Measurements from ENCODE around the gene ZDHHC11B. TPM values are rescaled to one million over a fixed set of nuclear protein-coding genes. Genes with fewer than 3 reads are reported as not detected.
"Not testable (repeated sequence)": the region's sequence is repeated elsewhere in the genome, so short reads cannot be mapped to it uniquely, and the experiment has no call there.

The ZDHHC11B gene
- polyA plus RNA-seq, 2 donors = 2.6 to 5.2 TPM

- not testable (repeated sequence) for H3K36me3 ChIP-seq (ENCODE audit: control insufficient read depth in 2 of 2, insufficient read depth in 2 of 2, low read length in 1 of 2); H3K4me3 ChIP-seq (ENCODE audit: low read depth in 1 of 2, low read length in 2 of 2); H3K4me1 ChIP-seq (ENCODE audit: control insufficient read depth in 2 of 2, insufficient read depth in 2 of 2, low read length in 1 of 2); H3K9me3 ChIP-seq (ENCODE audit: control insufficient read depth in 2 of 2, insufficient read depth in 1 of 2, low read depth in 1 of 2, low read length in 1 of 2); H3K27ac ChIP-seq (ENCODE audit: low read depth in 2 of 2, low read length in 1 of 2); H3K27me3 ChIP-seq (ENCODE audit: control insufficient read depth in 1 of 2, insufficient read depth in 2 of 2, low read length in 2 of 2)
- 89 to 95% methylated on average over 4 to 6 of the region's 6 CpGs for WGBS, 2 donors
These were observed 3.3 kb upstream of the ZDHHC11B start for GRCh38 chr5:787857-788233.

DNA sequence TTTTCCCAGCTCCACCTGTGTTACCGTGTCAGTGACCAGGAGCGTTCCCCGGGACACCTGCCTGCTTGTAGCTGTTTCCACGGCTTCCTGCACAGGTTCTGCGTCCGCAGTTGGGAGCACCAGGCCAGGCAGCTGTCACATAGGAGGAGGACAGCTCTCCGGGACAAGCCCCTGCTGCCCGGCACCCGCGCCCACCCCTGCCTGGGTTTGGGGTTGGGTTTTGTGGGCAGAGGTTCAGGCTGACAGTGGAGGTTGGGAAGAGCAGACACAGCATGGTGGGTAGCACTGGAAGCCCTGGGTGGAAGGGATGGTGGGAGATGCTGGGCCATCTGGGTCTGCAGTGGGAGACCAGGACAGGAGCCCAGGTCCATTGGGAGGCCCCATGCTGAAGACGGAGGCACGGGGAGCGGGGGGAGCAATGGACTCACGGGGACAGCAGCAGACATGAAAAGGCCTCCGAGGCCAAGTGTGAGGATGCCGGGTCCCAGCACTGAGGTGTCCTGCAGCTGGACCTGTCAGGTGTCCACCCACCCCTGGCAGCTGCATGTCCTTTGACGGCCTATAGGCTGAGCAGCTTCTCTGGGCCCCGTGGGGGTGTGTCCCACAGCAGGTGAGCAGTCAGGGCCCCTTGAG lies 2.8 kb upstream of the ZDHHC11B start:
- H3K36me3 ChIP-seq (ENCODE audit: control insufficient read depth in 2 of 2, insufficient read depth in 2 of 2, low read length in 1 of 2); H3K4me1 ChIP-seq (ENCODE audit: control insufficient read depth in 2 of 2, insufficient read depth in 2 of 2, low read length in 1 of 2); H3K27me3 ChIP-seq (ENCODE audit: control insufficient read depth in 1 of 2, insufficient read depth in 2 of 2, low read length in 2 of 2); H3K4me3 ChIP-seq (ENCODE audit: low read depth in 1 of 2, low read length in 2 of 2); H3K27ac ChIP-seq (ENCODE audit: low read depth in 2 of 2, low read length in 1 of 2); H3K9me3 ChIP-seq (ENCODE audit: control insufficient read depth in 2 of 2, insufficient read depth in 1 of 2, low read depth in 1 of 2, low read length in 1 of 2): not testable (repeated sequence)
- WGBS, 2 donors = 92 to 97% methylated on average over 11 to 12 of the region's 18 CpGs

DNA sequence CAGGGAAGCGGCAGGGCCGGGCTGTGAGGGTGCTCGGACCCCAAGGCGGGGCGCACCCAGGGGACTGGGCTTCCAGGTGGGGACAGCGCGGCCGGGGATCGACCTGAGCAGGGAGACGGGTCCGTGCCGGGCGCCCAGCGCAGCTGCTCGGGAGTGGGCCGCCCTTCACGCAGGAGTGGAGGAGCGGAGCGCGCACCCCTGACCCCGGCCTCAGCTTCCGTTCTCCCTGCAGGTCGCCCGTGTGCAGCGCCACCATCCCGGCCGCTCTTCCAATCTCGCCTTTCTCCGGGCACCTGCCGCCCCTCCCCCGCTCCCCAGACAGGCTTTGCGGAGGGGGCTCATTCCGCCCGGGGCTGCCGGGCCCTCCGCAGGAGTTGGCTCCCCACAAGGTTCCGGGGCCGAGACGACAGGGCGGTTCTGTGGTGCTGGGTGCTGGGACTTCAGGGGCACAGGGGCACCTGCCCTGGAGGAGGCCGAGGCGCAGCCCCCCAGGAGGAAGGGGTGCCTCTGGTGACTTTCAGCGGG lies 714 bp upstream of the ZDHHC11B start:
- not testable (repeated sequence) for H3K27me3 ChIP-seq (ENCODE audit: control insufficient read depth in 1 of 2, insufficient read depth in 2 of 2, low read length in 2 of 2); H3K36me3 ChIP-seq (ENCODE audit: control insufficient read depth in 2 of 2, insufficient read depth in 2 of 2, low read length in 1 of 2); H3K9me3 ChIP-seq (ENCODE audit: control insufficient read depth in 2 of 2, insufficient read depth in 1 of 2, low read depth in 1 of 2, low read length in 1 of 2); H3K4me1 ChIP-seq (ENCODE audit: control insufficient read depth in 2 of 2, insufficient read depth in 2 of 2, low read length in 1 of 2); H3K27ac ChIP-seq (ENCODE audit: low read depth in 2 of 2, low read length in 1 of 2)
- H3K4me3 ChIP-seq (ENCODE audit: low read depth in 1 of 2, low read length in 2 of 2) = peak overlapping the region in 1 of 2 donors; percentile 70
- 6 to 7% methylated on average over 15 to 16 of the region's 43 CpGs for WGBS, 2 donors

DNA sequence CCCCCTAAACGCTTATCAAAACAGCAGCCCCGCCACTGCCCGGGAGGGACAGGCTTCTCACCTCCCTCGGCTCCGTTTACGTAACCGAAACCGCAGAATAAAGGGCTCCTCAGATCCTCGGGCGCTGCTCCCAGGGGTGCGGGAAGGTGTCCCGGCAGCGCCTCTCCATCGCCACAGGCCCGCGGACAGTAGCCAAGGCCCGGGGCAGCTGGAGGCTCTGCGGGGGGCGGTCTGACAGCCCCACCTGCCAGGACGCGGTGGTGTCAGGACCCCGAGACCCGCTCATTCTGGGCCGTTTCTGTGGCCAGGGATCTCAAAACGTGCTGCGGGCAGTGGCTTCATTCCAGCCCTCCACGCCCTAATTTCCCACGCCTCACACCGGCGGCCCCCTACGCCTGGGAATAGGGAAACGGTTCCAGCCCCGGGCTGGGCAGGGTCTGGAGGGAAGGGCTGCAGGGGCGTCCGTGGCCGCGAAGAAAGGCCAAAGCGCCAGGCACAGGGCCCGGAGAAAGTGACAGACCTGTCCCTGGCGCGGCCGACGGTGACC lies 575 bp downstream of the ZDHHC11B start:
- H3K27me3 ChIP-seq (ENCODE audit: control insufficient read depth in 1 of 2, insufficient read depth in 2 of 2, low read length in 2 of 2); H3K36me3 ChIP-seq (ENCODE audit: control insufficient read depth in 2 of 2, insufficient read depth in 2 of 2, low read length in 1 of 2); H3K4me1 ChIP-seq (ENCODE audit: control insufficient read depth in 2 of 2, insufficient read depth in 2 of 2, low read length in 1 of 2); H3K9me3 ChIP-seq (ENCODE audit: control insufficient read depth in 2 of 2, insufficient read depth in 1 of 2, low read depth in 1 of 2, low read length in 1 of 2): not testable (repeated sequence)
- peak overlapping the region in 1 of 2 donors; percentile 5 for H3K27ac ChIP-seq (ENCODE audit: low read depth in 2 of 2, low read length in 1 of 2)
- WGBS, 2 donors = 0 to 1% methylated on average over 13 to 43 of the region's 43 CpGs
- H3K4me3 ChIP-seq (ENCODE audit: low read depth in 1 of 2, low read length in 2 of 2) = peak overlapping the region; percentile 46 to 70

DNA sequence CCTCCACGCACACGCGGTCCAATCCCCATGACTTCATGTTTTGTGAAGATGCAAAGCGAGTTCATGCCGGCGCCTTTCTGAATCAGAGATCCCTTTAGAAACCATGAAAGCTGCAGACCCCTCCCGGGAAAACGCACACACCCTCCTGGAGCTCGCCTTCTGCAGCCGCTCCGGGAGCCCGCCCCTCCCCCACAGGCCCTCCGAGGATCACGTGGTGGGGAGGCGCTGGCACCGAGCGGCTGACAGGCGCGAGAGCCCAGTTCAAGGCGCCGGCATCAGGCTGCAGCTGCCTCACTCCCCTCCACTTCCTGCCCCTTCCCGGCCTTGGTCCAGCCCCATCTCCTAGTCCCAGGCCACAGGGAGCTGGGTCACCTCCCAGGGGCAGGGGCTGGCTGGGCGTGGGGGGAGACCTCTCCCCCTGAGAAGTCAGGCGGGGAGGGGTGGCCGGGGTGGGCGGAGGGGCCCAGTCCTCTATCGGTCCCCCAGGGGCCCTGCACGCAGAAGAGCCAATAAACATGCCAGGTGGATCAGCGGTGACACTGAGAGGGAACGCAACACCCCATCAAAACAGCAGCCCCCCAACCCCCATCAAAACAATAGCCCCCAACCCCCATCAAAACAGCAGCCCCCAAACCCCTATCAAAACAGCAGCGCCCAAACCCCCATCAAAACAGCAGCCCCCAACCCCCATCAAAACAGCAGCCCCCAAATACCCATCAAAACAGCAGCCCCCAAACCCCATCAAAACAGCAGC lies 1.3 kb downstream of the ZDHHC11B start:
- H3K4me1 ChIP-seq (ENCODE audit: control insufficient read depth in 2 of 2, insufficient read depth in 2 of 2, low read length in 1 of 2); H3K9me3 ChIP-seq (ENCODE audit: control insufficient read depth in 2 of 2, insufficient read depth in 1 of 2, low read depth in 1 of 2, low read length in 1 of 2); H3K27me3 ChIP-seq (ENCODE audit: control insufficient read depth in 1 of 2, insufficient read depth in 2 of 2, low read length in 2 of 2); H3K27ac ChIP-seq (ENCODE audit: low read depth in 2 of 2, low read length in 1 of 2); H3K36me3 ChIP-seq (ENCODE audit: control insufficient read depth in 2 of 2, insufficient read depth in 2 of 2, low read length in 1 of 2): not testable (repeated sequence)
- peak overlapping the region in 1 of 2 donors; percentile 70 for H3K4me3 ChIP-seq (ENCODE audit: low read depth in 1 of 2, low read length in 2 of 2)
- WGBS, 2 donors = 2 to 5% methylated on average over 26 to 30 of the region's 31 CpGs

DNA sequence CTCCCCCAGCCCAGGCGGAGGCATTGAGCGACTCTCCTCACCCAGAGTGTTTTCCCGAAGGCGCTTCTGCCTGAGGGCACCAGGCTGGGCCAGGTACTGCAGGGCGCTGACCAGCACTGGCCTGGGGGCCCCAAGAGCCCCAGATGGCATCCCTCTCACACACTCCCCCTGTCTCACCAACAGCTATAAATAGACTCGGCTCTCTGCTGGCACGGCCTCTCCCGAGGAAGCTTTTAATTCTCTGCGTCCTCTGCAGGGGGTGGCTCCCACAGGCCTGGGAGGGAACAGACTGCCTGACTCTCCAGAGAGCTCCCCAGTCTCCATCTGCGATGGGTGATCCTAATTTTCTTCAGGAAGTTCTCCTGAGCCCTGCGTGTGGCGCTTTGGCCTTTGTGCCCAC lies 2.2 kb downstream of the ZDHHC11B start:
- not testable (repeated sequence) for H3K9me3 ChIP-seq (ENCODE audit: control insufficient read depth in 2 of 2, insufficient read depth in 1 of 2, low read depth in 1 of 2, low read length in 1 of 2); H3K36me3 ChIP-seq (ENCODE audit: control insufficient read depth in 2 of 2, insufficient read depth in 2 of 2, low read length in 1 of 2); H3K4me3 ChIP-seq (ENCODE audit: low read depth in 1 of 2, low read length in 2 of 2); H3K4me1 ChIP-seq (ENCODE audit: control insufficient read depth in 2 of 2, insufficient read depth in 2 of 2, low read length in 1 of 2); H3K27ac ChIP-seq (ENCODE audit: low read depth in 2 of 2, low read length in 1 of 2); H3K27me3 ChIP-seq (ENCODE audit: control insufficient read depth in 1 of 2, insufficient read depth in 2 of 2, low read length in 2 of 2)
- WGBS, 2 donors = no CpG with 5 or more reads among the region's 12 CpGs

- H3K27me3 ChIP-seq (ENCODE audit: control insufficient read depth in 1 of 2, insufficient read depth in 2 of 2, low read length in 2 of 2); H3K4me1 ChIP-seq (ENCODE audit: control insufficient read depth in 2 of 2, insufficient read depth in 2 of 2, low read length in 1 of 2); H3K9me3 ChIP-seq (ENCODE audit: control insufficient read depth in 2 of 2, insufficient read depth in 1 of 2, low read depth in 1 of 2, low read length in 1 of 2); H3K36me3 ChIP-seq (ENCODE audit: control insufficient read depth in 2 of 2, insufficient read depth in 2 of 2, low read length in 1 of 2); H3K4me3 ChIP-seq (ENCODE audit: low read depth in 1 of 2, low read length in 2 of 2): not testable (repeated sequence)
- peak overlapping the region in 1 of 2 donors; percentile 22 for H3K27ac ChIP-seq (ENCODE audit: low read depth in 2 of 2, low read length in 1 of 2)
- 84 to 88% methylated on average over 12 to 17 of the region's 17 CpGs for WGBS, 2 donors
These were observed 4.0 kb downstream of the ZDHHC11B start for GRCh38 chr5:780571-780970.

DNA sequence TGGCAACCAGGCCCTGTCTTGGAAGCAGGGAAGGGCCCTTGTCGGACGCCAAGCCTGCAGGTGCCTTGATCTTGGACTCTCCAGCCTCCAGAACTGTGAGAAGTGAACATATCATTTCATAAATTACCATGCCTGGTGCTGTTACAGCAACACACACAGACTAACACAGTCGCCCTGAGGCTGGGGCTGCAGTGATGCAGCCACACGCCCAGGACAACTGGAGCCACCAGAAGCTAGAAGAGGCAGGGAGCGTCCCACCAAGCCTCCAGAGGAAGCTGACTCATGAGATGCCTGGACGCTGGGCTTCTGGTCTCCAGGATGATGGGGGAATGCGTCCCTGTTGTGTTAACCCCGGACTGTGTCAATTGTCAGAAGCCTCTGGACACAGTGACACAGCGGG lies 5.6 kb downstream of the ZDHHC11B start:
- not testable (repeated sequence) for H3K4me3 ChIP-seq (ENCODE audit: low read depth in 1 of 2, low read length in 2 of 2)

GRCh38 chr5:778421-778820 lies 6.1 kb downstream of the ZDHHC11B start:
- not testable (repeated sequence) for H3K9me3 ChIP-seq (ENCODE audit: control insufficient read depth in 2 of 2, insufficient read depth in 1 of 2, low read depth in 1 of 2, low read length in 1 of 2); H3K36me3 ChIP-seq (ENCODE audit: control insufficient read depth in 2 of 2, insufficient read depth in 2 of 2, low read length in 1 of 2); H3K27ac ChIP-seq (ENCODE audit: low read depth in 2 of 2, low read length in 1 of 2); H3K4me1 ChIP-seq (ENCODE audit: control insufficient read depth in 2 of 2, insufficient read depth in 2 of 2, low read length in 1 of 2); H3K4me3 ChIP-seq (ENCODE audit: low read depth in 1 of 2, low read length in 2 of 2); H3K27me3 ChIP-seq (ENCODE audit: control insufficient read depth in 1 of 2, insufficient read depth in 2 of 2, low read length in 2 of 2)
- WGBS, 2 donors = 92 to 96% methylated on average over 3 to 4 of the region's 6 CpGs

More for the DNA sequence above, 5.6 kb downstream of the ZDHHC11B start:
- H3K27me3 ChIP-seq (ENCODE audit: control insufficient read depth in 1 of 2, insufficient read depth in 2 of 2, low read length in 2 of 2); H3K27ac ChIP-seq (ENCODE audit: low read depth in 2 of 2, low read length in 1 of 2); H3K9me3 ChIP-seq (ENCODE audit: control insufficient read depth in 2 of 2, insufficient read depth in 1 of 2, low read depth in 1 of 2, low read length in 1 of 2); H3K36me3 ChIP-seq (ENCODE audit: control insufficient read depth in 2 of 2, insufficient read depth in 2 of 2, low read length in 1 of 2); H3K4me1 ChIP-seq (ENCODE audit: control insufficient read depth in 2 of 2, insufficient read depth in 2 of 2, low read length in 1 of 2): not testable (repeated sequence)
- WGBS, 2 donors = 83 to 85% methylated on average over 6 to 9 of the region's 9 CpGs

GRCh38 chr5:777756-778161 lies 6.8 kb downstream of the ZDHHC11B start:
- WGBS, 2 donors = 93 to 96% methylated on average over 34 to 36 of the region's 36 CpGs
- Histone ChIP-seq H3K27ac (ENCODE audit: low read depth in 2 of 2, low read length in 1 of 2) (no peak overlapping the region), H3K27me3 (ENCODE audit: control insufficient read depth in 1 of 2, insufficient read depth in 2 of 2, low read length in 2 of 2) (no peaks in the 10 kb centered on the region), H3K4me3 (ENCODE audit: low read depth in 1 of 2, low read length in 2 of 2) (no peak overlapping the region), H3K9me3 (ENCODE audit: control insufficient read depth in 2 of 2, insufficient read depth in 1 of 2, low read depth in 1 of 2, low read length in 1 of 2) (no peaks in the 10 kb centered on the region), H3K4me1 (ENCODE audit: control insufficient read depth in 2 of 2, insufficient read depth in 2 of 2, low read length in 1 of 2) (no peaks in the 10 kb centered on the region), H3K36me3 (ENCODE audit: control insufficient read depth in 2 of 2, insufficient read depth in 2 of 2, low read length in 1 of 2) (no peaks in the 10 kb centered on the region)
